GM21723 (cell line): Measurements from ENCODE around the gene ZBED2.
"Not testable (repeated sequence)": the region's sequence is repeated elsewhere in the genome, so short reads cannot be mapped to it uniquely, and the experiment has no call there.

Experiments used
- ATAC-seq: cut with Tn5 transposase; IDR thresholded peaks from one replicate; pipeline ENCODE4 v1.9.1; 2021; ENCODE audit warnings: mild to moderate bottlenecking, moderate library complexity; ENCODE audit not compliant: unreplicated experiment

Gene ZBED2

DNA sequence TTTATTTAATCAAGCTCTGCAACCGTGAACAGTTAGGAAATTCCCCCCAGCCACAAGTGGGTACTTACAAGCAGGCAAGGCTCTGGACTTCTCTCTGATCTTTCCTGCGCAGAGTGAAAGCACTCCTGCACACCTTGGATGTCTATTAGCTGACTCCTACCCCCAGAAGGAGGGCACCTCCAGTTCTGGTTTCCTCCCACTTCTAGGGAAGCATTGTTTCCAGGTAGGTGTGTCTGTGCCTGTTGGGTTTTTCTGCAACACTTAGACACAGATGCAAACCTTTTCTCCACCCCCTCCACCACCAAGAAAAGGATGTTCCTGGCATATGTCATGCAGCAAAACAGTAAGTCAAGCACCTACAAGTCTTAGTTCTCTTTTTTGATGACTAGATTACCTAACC lies at the start of gene ZBED2:
TSS of gene ZBED2 (minus strand) at position 115 of the 400 bp plus-strand sequence. CDS start 1,145 bp downstream, outside the sequence.
- ATAC-seq, result no peak

DNA sequence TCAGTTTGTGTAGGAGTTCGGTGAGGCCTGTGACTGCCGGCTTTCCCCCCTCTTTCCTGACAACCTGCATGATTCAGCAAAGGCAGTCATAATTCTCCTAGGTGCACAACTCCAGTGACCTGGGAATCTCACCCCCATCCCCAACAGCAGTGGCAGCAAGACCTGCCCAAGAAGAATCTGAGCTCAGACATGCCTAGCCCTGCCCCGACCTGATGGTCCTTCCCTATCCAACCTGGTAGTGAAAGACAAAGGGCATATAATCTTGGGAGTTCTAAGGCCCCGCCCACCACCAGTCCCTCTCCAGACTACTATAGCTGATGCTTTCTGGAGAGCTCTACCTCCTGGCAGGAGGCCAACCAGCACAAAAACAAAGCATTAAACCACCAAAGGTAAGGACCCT lies 44.2 kb upstream of the ZBED2 start:
- ATAC-seq, result no peak

- no peak for ATAC-seq
Measured at GRCh38 chr3:111636366-111636885, 41.3 kb upstream of the ZBED2 start.

DNA sequence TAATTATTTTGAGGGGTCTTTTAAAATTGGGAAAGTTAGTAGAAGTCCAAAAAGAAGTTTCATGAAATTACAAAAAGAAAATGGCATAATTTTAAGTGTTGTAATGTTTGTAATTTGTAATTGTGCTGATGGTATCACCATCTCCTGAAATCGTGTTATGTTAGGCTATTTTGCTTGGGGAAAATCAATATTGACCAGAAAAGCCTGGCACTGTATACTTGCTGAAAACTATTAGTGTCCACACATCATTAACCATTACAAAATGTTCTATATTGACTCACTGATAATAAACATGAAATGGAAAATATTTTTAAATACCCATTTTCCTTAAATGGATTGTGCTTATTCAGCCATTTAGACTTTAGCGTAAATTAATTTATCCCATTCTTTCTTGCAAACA lies 40.3 kb upstream of the ZBED2 start:
- ATAC-seq, result no peak

- not testable (repeated sequence) for ATAC-seq
Measured at GRCh38 chr3:111630638-111631037, 35.5 kb upstream of the ZBED2 start.

- ATAC-seq, result not testable (repeated sequence)
Measured at GRCh38 chr3:111629018-111629417, 33.9 kb upstream of the ZBED2 start.

DNA sequence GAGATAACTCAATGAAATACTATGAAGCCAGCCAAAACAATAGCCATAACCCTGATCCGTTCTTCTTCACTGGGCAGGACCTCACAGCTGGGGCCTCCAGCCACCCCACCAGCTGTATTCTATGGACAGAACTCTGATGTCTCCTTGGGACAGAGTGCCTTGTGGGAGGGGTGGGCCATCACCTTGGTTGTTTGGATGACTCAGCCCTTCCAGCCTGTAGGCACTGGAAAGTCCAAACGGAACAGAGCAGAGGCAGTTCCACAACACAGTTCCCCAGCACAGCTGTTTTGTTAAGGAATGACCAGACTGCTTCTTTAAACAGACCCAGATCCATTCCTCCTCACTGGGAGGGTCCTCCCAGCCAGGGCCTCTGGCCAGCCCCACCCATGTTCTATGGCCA lies 31.9 kb upstream of the ZBED2 start:
- no peak for ATAC-seq

- ATAC-seq, result no peak
Measured at GRCh38 chr3:111621535-111621934, 26.4 kb upstream of the ZBED2 start.

GRCh38 chr3:111619833-111620232 lies 24.7 kb upstream of the ZBED2 start:
- no peak for ATAC-seq

- no peak for ATAC-seq
Measured at GRCh38 chr3:111618945-111619344, 23.8 kb upstream of the ZBED2 start.

DNA sequence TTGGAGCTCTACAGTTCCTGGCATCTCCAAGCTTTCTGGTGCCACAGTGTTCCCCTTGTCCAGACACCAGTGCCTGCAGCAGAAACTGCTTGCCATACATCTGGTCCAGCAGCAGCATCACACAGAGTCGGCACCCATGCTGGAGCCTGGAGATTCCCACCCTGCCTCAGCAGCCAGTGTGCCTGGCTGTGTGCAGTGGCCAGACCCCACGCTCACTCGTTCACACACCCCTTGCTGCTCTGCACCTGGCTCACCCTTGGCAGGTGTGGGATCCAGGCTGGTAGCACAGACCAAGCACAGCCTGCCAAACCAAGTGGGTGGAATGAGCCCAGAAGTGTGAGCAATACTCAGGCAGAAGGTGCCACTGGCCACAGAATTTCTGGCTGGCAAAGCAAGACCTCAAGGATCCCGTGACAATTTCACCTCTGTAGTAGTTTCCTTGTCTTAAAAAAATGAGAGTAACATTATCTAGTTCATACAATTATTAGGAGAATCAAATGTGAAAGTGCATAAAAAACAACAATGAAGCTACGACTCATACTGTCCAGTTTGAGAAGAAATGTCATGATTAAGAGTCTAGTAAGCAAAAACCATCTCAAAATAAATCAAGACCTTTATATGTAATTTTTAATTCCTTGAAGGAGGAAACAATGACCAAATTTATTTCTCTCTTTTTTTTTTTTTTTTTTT lies 22.9 kb upstream of the ZBED2 start:
- no peak for ATAC-seq

- no peak for ATAC-seq
Measured at GRCh38 chr3:111617406-111617805, 22.3 kb upstream of the ZBED2 start.

GRCh38 chr3:111616417-111617105 lies 21.4 kb upstream of the ZBED2 start:
- ATAC-seq, result peak; percentile 75

DNA sequence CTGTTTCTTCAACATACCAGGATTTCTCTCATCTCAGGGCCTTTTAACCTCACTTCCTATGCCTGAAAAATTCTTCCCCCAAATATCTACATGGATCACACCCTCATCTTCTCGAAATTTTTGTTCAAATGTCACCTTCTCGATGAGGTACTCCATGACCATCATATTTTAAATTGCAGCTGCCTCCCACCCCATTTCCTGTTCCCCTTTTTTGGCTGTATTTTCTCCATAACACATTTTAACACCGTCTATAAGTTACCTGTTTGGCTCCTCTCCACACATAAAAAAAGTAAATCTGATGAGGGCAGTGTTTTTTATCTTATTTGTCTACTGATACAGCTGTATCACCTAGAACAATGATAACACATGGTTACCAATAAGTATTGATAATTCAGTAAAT lies 20.7 kb upstream of the ZBED2 start:
- ATAC-seq, result no peak

GRCh38 chr3:111613294-111613693 lies 18.1 kb upstream of the ZBED2 start:
- no peak for ATAC-seq

DNA sequence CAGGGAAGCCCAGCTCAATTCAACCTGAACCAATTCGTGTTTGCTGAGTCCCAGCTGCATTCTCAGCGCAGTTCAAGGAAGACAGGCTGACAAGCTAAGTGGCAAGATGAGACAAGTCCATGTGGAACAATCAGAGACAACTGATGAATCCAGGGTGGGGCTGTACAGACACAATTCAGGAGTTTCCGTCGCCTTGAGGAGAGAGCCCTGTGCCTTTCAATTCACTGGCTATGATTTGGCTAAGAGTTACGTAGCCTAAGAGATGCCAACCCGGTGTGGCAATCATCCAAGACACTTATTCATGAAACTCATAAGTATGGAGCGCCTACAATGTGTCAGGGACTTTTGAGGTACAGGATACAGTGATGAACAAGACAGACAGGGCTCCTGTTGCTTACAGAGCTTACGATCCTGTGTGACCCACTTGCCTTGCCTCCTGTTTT lies 15.5 kb upstream of the ZBED2 start:
- peak; percentile 9 for ATAC-seq

GRCh38 chr3:111610189-111610588 lies 15.0 kb upstream of the ZBED2 start:
- peak; percentile 96 for ATAC-seq

DNA sequence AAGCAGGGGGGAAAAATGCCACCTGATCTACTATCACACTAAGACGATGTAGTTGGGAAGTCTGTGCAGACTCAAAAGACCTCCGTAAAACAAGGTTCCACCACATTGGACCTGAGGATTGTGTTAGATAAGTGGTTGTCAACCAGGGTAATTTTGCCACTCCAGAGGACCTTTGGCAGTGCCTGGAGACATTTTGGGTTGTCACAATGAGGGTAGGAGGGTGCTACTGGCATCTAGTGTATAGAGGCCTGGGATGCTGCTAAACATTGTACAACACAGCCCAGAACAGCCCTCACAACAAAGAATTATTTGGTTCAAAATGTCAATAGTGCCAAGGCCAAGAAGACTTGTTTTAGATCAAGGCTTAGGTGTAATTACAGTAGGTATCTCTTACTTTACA lies 14.6 kb upstream of the ZBED2 start:
- no peak for ATAC-seq

GRCh38 chr3:111608383-111608782 lies 13.2 kb upstream of the ZBED2 start:
- ATAC-seq, result no peak

DNA sequence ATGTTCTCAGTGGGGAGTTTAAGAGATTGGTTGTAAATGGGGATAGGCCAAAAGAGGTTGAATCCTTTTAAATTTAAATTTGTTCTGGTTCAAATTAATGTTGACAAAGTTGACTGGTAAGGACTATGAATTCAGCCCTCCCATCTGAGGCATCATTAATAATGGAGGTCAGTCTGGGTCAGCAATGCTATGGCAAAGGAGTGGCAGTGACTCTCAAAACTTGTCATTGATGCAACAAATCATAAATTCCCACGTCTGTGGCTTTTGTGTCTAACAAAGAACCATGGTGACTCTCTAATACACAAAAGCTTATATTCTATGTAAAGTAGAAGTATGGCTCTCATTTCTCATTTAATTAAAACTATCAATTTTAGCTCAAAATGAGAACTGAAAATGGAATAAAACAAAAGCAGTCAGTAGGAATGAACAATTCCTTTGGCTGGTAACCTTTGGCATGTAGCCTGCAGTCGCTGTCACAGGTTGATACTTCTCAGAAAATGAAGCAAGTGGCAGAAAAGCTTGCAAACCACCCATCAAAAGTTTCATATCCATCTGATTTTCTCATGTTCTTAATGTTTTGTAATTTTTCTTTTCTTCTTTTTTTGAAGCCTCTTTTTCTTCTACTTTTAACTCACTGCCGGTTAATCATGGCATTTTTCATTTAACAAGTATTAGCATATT lies 12.2 kb upstream of the ZBED2 start:
- no peak for ATAC-seq

- no peak for ATAC-seq
Measured at GRCh38 chr3:111605493-111605892, 10.3 kb upstream of the ZBED2 start.

GRCh38 chr3:111605018-111605417 lies 9.9 kb upstream of the ZBED2 start:
- no peak for ATAC-seq
